Measurements from ENCODE around the gene GDF7.

- TF ChIP-seq, protein P1, sequence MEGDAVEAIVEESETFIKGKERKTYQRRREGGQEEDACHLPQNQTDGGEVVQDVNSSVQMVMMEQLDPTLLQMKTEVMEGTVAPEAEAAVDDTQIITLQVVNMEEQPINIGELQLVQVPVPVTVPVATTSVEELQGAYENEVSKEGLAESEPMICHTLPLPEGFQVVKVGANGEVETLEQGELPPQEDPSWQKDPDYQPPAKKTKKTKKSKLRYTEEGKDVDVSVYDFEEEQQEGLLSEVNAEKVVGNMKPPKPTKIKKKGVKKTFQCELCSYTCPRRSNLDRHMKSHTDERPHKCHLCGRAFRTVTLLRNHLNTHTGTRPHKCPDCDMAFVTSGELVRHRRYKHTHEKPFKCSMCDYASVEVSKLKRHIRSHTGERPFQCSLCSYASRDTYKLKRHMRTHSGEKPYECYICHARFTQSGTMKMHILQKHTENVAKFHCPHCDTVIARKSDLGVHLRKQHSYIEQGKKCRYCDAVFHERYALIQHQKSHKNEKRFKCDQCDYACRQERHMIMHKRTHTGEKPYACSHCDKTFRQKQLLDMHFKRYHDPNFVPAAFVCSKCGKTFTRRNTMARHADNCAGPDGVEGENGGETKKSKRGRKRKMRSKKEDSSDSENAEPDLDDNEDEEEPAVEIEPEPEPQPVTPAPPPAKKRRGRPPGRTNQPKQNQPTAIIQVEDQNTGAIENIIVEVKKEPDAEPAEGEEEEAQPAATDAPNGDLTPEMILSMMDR (IDR thresholded peaks at IDR 0.05 in 2 of 3, conservative IDR thresholded peaks at IDR 0.05 in 1 of 3; ENCODE audit: control insufficient read depth in 2 of 3, extremely low read depth in 1 of 3, insufficient read depth in 1 of 3, low read depth in 3 of 3, low read length in 3 of 3), result no peak
- TF ChIP-seq TCF7 (IDR thresholded peaks at IDR 0.05; ENCODE audit: borderline replicate concordance), result no peak
- no peak for TF ChIP-seq ZNF384 (IDR thresholded peaks at IDR 0.05; ENCODE audit: borderline replicate concordance, low read depth, low read length)
- TF ChIP-seq MTA3 (IDR thresholded peaks at IDR 0.05; ENCODE audit: borderline replicate concordance, low read length), result no peak
Measured at GRCh38 chr2:20667531-20668401, 822 bp downstream of the GDF7 start.
